ENCODE results near the gene VOPP1.
"Not testable (repeated sequence)": the region's sequence is repeated elsewhere in the genome, so short reads cannot be mapped to it uniquely, and the experiment has no call there.

The VOPP1 gene

DNA sequence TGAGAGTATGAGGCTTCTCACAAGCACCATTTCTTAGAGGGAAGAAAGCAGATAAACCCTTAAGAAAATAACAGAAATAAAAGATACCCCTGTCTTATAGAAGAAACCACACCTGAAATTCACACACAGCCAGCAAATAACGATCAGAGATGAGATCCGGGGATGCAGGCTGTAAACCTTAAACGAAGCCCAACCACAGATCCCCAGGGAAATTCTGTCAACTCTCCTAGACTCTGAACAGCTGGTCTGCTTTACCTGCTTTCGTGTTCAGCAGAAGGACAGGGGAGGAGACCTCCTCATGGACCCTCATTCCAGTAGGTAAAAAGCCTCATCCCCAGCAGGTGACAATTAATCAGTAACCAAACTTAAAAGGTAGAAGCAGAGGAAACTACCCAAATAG is 45.0 kb downstream of the VOPP1 start:
- no peak for DNase-seq

DNA sequence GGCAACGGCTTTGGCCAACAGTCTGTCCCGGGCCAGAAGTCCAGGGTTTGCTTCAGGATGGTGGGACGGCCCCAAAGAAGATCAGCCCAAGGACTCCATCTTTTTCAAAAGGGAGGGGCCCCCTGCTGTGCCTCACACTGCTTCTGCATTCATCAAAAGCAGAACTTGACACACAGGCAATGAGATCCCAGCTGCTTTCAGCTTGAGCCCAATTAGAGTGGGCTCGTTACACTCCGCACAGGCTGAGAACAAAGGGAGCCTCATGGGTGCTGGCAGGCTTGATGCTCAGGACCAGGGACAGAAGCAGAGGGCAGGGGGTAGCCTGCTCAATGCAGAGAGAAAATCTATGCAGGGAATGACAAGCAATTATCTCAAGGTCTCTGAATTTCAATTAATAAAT is 45.5 kb downstream of the VOPP1 start:
- no peak for DNase-seq

DNA sequence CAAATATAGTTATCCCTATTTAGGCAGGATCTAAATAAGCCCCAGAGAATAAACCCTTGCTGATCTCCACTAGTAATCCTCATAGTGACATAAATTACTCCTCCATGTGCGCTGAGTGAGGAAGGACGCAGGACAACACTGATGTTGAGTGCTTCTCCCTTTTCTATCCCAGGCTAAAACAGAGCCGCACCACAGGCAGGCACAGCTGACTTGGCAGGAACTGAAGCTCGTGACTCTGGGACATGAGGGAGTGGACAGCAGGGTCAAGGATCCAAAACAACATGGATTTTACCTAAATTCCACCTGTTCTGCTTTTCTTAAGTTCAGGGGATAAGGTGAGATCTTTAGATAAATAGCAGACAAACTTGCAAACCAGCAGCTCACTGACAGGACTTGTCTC is 46.0 kb downstream of the VOPP1 start:
- no peak for DNase-seq

DNA sequence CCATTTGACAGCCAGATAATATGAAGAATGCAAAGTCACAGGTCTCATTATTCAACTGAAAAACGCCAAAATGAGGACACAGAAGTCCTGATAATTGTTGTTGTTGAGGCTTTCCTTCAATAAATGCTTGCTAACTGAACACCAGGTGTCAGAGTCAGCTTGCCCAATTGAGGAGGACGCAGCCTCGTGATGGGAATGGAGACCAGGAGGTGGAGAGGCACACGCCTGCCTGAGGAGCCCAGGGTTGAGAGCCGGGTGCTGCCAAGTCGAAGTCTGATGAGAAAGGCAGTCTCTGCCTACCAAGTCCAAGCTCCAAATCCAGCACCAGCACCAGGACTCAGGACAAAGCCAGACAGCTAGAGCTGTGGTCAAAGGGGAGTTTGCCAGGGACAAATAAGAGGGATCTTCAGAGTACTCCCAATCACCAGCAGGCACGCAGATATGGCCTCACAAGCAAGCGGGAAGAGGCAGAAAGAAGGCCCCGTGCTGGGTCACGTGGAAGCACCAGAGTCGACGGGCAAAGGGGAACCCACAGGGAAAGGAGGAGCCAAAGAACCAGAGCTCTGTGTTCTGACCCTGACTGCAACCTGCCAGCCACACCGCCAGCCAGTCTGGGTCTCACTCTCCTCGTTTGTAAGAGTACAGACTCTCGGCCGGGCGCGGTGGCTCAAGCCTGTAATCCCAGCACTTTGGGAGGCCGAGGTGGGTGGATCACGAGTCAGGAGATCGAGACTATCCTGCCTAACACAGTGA is 47.6 kb downstream of the VOPP1 start:
- no peak for DNase-seq

DNA sequence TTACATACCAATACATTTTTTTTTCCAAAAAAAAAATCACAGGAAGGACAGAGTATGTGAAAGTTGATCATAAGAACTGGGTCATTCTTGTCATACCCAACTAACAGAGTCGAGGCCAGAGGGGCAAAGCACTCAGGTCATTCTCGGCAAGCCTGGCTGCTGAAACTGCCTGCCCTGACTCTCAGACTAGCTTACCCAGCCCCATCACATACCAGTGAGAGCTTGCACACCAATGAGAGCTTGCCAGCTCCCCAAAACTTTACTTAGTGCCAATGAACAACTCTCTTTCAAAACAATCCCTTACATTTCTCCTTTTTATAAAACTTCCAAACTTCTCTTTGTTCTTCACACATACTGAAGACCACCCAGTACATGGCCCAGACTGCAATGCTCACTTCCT is 48.9 kb downstream of the VOPP1 start:
- no peak for DNase-seq

DNA sequence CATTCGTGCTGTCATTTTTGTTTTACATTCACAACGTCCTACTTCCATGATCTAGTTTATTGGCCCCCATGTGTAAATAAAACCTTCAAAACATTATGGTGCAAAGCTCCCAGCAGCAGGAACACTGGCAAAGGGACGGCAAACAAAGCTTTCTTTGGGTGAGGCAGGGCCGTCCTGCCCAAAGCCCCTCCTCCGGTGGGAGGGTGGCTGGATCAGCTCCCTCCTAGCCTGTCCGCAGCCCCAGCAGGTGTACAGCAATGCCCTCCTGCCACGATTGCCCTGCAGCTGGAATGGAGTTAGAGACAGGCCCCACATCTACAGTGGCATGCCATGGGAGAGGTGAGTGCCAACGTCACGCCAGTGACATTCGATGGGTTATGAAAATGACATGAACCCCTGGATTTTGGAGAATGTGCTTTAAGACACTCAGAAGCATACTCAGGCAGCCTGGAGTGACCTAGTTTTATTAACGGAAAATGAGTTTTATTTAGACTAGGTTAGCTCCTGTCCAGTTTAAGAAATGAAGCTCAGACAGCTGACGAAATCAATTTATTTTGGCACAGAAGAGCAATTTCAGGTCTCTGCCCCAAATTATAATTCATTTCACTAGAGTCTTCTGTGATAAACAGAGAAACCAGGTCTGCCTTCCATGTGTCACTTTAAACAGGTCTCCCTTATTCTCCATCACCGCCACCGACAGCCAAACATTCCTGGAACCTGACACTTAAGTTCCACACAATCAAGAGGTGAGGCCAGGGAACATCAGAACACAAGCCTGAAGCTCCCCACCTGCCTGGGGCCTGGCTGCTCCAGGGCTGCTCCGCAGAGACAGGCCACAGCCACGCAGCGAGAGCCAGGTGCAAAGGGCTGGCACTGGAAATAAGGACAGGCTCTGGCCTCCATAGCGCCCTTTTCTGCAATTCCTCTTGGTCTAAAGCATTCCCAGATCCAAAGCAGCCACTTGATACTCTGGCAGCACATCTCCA is 50.1 kb downstream of the VOPP1 start:
- no peak for DNase-seq

DNA sequence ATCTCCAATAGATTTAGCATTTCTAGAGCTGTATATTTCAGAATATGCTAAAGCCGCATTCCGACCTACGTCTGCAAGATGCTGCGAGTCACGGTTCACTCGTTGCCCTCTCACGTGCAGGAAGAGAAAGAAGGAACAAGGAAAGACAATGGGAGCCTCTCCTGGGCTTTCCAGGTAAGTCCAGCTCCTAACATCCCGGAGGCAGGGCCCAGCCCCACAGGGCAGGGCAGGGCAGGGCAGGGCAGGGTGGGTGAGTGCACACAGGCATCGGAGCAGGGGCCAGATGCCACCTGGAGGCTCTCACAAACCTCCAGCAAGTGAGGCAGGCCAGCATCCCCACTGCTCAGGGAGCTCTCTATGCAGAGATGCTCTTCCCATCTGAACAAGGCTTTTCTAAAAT is 50.8 kb downstream of the VOPP1 start:
- DNase-seq, result no peak

DNA sequence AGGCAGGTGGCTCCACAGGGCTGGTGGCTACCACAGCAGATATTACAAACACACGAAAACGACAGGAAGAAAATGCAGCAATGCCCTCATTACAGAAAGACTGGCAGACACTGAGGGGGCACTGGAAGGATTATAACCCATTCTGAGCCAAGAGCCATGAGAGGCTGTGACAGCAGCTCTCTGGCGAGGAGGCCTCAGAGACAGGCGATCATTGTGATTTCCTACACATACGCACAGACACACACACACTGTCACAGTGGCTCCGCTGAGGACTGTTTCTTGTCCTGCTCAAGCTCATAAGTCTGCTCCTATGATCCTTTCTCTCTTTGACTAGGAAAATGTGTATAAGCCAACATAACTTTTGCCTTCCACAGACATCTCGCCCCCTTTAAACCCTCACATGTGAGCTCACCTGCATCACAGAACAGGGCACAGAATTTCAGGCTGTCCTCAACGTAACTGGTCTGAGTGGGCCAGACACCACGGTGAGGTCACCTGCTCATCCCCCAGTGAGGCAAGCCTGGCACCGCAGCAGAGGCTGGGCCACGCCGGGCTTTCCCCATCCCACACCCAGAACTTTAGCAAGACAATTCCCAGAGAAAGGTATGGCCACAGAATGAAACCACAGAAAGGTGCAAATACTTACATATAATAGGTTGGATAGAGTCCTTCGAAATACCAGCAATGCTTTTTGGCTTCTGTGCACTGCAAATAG is 51.7 kb downstream of the VOPP1 start:
- DNase-seq, result no peak

DNA sequence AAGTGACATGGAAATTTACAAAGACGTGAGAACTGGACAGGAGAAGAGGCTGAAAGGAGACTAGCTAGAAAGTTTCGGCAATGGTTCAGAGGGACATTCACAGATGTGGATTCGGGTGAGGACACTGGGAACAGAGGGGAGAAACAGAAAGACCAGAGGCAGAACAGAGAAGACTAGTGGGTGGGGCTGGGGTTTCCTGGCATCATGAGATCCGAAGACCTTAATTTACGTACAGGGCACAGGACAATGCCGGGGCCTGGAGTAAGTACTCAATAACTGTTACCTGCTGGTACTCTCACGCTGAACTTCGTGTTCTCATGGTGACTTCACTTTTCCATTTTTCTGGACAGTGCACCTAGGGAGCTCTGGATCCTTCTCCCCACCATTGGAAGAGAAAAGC is 53.5 kb downstream of the VOPP1 start:
- no peak for DNase-seq

DNA sequence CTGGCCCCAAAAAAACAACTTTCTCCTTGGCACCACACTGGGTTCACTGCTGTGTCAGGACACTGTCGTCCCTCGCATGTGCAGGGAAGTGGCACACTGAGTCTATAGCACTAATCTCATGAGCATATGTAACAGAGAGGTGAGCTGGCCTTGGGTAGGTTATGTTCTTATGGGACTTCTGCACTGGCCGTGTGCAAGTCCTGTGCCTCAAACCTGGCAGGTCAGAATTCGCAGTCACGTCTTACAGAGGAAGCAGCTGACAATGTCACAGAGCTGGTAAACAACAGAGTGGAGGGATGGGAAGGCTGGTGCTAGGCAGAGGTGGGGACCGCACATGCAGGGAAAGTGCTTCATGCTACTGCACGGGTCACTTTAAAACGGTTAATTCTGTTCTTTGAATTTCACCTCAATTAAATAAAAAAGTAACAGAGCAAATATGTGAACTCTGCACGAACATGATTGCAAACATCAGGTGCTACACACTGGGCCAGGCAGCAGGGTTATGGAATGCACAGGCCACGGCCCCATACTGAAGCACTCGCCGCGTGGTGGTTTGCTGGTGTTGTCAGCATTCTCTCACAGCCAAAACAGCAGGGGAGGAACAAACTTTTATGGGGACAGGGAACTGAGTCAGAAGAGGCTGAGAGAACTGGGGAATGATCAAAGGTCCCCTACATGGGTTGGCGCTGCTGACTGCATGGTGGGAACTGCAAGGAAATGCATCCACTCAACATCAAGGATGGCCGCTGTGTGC is 54.2 kb downstream of the VOPP1 start:
- DNase-seq, result no peak

DNA sequence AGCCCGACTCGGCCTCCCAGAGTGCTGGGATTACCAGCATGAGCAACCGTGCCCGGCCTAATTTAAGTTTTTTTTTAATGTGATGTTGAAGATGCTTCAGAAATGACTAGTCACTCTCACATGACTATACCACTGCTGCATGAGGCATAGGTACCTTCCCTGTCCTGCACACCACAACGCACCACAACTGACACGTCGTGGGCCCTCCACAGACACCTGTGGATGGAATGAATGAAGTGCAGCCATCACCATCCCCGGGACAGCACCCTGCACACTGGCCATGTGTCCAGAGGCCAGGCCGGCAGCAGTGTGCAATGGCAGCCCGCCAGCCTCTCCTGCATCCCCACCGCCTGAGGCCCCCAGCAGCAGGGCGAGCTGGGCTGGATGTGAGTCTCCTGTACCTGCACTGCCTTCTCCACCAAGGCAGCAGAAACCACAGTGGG is 55.1 kb downstream of the VOPP1 start:
- DNase-seq, result no peak

DNA sequence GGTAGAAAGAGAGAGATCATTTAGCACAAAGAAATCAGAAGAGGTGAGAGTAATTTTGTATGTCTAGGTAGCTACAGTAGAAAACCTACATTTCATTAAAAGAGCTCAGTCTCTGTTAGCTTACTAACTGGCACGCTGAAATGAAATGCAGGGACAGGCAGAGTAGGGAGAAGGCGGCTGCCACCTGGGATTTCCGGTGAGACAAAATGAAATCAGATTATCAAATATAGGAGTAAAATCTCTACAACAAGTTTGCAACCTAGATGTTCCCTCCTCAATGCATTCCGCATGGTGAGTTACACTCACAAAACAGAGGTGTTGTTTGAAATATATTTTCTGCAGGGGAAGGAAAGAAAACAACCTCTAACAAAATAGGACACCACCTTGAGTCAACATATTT is 55.9 kb downstream of the VOPP1 start:
- DNase-seq, result no peak

DNA sequence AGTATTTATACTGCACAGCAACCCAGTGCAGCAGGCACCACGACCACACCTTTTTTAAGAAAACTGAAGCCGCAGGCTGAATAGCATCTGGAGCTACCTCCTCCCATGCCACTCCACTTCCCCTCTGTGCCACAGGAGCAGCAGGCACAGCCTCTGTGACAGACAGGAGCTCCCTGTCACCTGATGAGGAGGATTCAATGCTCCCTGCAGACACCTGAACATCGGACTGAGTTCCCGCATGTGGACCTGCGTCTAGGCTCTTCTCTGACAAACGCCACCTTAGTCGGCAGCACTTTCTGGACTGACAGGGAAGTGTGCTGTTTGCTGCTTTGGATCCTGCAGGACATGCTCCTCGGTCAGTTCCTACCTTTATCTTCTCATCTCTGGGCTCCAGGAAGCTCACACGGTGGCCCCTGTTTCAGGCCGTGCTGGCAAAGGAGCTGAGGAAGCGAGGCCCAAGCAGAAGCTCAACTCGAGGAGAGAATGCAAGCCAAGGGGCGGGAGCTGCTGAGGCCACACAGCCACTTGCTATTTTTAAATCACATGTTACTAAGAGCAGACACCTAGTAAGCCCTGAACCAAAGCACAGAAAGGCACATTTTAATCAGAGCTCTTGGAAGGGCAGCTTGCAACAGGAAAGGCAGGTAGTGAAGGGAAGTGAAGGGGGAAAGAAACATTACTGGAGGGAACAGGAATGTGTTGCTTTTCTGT is 56.6 kb downstream of the VOPP1 start:
- no peak for DNase-seq

DNA sequence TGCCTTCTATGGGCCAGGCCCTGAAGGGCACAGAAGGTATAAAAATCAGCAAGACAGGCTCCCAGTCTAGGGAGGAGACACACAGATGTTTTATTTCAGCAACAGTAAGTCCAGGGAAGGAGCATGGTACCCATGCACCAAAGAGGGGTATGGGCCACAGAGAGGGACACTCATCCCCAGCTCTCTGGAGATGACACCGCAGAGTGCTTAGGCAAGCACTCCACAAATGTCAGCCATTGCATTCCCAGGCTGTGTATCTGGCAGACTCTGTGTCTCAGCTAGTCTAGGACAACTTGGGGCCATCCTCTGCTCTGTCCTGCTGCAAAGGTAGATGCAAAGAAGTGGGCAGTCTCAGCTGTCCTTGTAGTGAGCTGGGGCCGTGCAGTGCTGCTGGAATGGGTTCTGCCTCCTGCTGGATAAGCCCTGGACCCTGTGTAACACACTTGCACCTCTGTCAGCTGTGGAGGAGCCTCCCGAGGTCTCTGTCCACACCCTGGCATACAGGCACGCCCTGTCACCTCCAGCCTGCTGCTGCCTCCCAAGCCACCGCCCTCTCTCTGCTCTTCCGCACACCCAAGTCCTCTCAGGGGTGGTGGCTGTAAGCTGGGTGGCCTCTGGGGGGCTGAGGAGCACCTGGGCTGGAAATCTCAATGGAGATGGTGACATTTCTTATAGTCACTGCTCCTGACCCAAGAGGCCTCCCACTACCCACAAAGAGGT is 57.6 kb downstream of the VOPP1 start:
- DNase-seq, result no peak

DNA sequence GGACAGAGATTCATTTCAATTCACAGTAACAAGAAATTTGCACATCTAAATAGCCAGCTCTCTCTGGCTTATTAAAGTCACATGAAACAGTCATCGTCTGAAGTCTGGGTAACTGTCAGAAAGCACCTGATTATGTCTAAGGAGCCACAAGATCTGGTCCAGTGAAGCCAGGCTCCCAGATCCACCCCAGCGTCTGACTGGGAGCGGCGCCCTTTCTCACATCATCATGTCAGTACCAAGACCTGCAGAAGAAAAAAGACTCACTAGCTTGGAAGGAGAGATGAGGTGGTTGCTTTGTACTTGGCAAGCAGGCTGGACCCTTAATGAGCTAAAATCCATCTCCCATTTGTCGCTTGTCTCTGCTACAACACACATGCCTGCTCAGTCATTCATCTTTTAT is 58.4 kb downstream of the VOPP1 start:
- DNase-seq, result no peak

DNA sequence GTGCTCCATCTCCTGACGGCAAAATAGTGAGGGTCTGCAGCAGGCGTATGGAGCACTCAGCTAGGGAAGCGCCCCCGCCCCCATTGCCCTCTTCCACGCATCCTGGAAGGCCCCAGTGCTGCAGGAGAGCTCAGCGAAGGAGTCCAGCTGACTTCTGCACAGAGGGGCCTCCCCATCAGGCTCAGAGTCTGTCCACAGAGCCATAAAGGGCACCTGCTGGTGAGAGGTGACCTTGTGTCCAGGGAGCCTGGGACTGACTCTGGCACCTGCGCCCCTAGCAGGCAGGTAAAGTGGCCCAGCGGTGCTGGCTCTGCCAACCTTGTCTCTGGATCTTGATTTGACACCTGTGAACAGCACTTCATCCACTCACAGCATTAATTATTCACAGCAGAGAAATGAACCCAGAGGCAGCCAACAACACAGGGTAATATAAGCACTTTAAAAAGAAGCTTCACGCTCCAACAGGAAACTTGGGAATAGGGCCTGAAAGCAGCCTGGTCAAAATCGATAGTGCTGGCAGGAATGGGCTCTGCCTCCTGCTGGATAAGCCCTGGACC is 59.6 kb downstream of the VOPP1 start:
- no peak for DNase-seq

DNA sequence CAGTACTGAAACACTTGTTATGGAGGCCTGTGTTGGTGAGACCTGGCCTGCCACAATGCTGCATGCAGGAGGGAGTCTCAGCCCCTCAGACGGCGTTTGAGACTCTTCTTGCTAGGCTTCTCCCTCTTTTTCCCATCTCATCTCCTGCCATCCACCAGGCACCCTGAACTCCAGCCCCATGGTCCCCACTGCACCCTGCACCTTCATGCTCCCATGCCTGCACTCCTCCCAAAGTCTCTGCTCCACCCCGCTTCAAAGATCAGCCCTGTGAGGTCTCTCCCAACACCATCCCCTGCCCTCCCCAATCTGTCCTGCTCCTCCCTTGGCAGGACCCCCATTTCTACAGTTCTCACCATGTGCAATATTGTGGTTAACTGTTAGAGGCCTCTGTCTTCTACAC is 61.7 kb downstream of the VOPP1 start:
- no peak for DNase-seq

DNA sequence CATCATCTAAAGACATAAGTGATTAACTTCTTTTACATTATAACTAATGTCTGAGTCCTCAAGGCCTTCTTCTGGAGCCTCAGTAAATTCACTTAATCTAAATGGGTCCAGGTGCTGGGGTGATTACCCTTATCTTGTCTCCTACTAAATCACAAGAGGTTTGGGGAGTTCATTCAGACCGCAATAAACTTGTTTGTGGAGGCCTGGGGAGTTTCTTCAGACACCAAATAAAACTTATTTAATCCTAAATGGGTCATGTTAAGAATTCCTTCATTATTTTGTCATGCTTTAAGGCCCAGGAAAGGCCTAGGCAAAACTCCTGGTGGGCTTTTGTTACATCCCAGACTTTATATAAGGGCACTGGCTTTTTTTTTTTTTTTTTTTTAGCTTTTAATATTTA is 62.1 kb downstream of the VOPP1 start:
- not testable (repeated sequence) for DNase-seq

DNA sequence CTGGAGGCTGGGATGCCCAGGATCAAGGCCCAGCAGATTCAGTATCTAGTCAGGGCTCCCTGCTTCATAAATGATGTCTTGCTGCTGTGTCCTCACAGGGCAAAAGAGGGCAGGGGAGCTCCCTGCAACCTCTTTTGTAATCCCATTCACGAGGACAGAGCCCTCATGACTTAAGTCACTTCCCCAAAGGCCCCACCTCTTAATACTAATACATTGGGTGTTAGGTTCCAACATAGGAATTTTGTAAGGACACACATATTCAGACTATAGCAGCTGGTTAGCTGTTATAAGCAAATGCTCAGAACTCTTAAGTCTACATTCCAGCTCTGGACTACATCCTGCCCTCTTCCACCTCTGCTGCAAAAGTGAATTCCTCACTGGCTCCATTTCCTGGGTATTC is 63.0 kb downstream of the VOPP1 start:
- peak; percentile 49 for DNase-seq

DNA sequence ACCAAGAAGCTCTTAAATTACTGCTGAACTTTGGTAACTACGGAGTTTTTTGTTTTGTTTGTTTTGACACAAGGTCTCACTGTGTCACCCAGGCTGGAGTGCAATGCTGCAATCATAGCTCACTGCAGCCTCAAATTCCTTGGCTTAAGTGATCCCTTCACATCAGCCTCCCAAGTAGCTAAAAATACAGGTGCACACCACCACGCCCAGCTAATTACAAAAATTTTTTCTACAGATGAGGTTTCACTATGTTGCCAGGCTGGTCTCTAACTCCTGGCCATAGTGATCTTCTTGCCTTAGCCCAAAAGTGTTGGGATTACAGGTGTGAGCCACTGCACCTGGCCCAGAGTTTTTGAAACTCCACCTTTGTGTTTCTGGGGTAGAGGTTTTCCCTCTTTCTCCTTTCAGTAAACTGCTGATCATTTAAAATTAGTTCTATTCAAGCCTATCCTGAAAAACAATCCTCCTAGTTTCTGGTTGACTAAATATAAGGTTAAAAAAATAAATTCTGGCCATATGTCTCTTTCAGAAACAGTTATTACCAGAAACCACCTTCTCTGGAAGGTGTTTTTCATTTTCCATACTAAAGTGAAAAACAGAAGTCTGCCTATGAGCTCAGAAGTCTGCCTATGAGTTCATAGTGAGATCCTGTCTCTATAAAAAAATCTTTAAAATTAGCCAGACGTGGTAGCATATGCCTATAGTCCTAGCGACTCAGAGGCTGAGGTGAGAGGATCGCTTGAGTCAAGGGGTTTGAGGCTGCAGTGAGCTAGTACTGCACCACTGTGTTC is 63.9 kb downstream of the VOPP1 start:
- no peak for DNase-seq

Measured in fibroblast of skin of back (primary cell).